GM19438 (cell line): ENCODE results near the gene HIP1R.
"Not testable (repeated sequence)": the region's sequence is repeated elsewhere in the genome, so short reads cannot be mapped to it uniquely, and the experiment has no call there.

ENCODE experiments used
- ATAC-seq: cut with Tn5 transposase; IDR thresholded peaks from one replicate; pipeline ENCODE4 v1.9.1; 2021; ENCODE audit warnings: low read depth; ENCODE audit not compliant: unreplicated experiment

HIP1R gene, protein sequence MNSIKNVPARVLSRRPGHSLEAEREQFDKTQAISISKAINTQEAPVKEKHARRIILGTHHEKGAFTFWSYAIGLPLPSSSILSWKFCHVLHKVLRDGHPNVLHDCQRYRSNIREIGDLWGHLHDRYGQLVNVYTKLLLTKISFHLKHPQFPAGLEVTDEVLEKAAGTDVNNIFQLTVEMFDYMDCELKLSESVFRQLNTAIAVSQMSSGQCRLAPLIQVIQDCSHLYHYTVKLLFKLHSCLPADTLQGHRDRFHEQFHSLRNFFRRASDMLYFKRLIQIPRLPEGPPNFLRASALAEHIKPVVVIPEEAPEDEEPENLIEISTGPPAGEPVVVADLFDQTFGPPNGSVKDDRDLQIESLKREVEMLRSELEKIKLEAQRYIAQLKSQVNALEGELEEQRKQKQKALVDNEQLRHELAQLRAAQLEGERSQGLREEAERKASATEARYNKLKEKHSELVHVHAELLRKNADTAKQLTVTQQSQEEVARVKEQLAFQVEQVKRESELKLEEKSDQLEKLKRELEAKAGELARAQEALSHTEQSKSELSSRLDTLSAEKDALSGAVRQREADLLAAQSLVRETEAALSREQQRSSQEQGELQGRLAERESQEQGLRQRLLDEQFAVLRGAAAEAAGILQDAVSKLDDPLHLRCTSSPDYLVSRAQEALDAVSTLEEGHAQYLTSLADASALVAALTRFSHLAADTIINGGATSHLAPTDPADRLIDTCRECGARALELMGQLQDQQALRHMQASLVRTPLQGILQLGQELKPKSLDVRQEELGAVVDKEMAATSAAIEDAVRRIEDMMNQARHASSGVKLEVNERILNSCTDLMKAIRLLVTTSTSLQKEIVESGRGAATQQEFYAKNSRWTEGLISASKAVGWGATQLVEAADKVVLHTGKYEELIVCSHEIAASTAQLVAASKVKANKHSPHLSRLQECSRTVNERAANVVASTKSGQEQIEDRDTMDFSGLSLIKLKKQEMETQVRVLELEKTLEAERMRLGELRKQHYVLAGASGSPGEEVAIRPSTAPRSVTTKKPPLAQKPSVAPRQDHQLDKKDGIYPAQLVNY

DNA sequence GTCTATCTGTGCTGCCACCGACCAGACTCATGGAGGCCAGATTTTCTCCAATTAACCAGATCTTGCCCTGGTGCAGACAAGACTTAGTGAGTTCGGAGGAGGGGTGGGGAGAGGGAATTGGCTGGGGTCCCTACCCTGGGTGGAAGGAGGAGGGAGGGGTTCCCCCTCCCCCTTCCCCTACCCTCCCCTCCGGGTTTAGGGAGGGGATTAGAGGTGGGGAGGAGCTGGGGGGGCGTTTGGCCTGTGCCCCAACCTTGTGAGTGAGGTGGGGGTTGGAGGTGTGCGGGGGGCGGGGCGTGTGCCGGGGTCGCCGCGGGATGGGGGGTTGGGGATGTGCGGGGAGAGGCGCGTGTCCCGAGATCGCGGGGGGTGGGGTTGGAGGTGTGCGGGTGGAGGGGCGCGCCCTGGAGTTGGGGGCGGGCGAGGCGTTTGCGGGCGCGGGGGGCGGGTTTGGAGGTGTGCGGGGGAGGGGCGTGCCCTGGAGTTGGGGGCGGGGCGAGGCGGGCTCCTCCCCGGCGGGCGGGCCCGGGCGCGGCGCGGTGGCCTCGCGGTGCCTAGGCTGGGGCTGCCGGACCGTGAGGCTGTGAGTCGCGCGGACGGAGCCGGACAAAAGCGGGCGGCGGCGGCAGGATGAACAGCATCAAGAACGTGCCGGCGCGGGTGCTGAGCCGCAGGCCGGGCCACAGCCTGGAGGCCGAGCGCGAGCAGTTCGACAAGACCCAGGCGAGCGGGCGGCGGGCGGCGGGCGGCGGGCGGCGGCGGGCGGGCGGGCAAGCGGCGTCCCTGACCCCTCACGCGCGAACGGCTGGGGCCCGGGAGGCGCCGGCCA lies at the start of gene HIP1R:
TSS of gene HIP1R (plus strand) at position 537 of the 829 bp plus-strand sequence. CDS start at position 631, 94 bp downstream.
- no peak for ATAC-seq

DNA sequence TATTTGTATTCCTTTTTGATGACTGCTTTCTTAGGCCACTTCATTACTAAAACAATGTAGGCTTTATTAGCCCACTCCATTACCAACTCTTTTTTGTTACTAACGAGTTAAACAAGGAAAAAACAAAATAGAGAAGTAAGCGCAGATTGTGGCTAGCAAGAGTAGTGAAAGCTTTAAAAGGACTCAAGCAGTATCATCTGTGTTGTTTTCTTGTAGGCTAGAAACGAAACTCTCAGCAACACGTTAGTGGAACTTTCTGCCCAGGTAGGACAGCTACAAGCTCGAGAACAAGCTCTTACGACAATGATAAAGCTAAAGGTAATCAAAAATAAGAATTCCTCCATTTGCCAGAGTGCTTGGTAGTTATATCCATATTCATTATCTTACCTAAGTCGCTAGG lies 49.8 kb upstream of the HIP1R start:
- no peak for ATAC-seq

DNA sequence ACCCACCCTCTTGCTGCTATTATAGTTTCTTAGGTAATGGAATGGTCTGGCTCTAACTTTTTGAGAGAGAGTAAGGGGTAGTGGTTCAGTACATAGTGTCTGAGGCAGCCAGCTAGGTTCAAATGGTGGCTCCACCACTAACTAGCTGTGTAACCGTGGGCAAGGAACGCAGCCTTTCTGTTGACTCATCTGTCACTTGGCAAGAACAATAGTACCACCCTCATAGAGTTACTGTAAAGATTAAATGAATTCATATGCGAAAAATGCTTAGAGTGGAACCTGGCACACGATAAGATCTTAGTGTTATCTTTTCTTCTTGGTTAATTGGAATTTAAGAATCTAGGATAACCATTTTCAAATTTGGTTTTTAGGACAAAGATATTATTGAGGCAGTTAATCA lies 46.9 kb upstream of the HIP1R start:
- no peak for ATAC-seq

DNA sequence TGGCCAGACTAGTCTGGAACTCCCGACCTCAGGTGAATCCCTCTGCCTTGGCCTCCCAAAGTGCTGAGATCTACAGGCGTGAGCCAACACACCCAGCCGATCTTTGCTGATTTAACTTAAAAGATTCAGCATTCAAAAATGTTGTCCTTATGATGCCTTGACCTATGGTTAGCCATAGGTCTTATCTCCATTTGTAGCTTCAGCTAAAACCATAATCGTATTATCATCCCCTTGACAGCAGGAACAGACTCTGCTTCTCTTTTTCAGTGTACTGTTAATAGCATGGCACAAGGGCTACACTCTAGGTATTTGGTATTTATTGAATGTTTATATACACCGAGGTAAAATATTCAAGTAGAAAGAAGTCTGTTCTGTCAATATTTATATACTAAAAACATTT lies 45.6 kb upstream of the HIP1R start:
- no peak for ATAC-seq

DNA sequence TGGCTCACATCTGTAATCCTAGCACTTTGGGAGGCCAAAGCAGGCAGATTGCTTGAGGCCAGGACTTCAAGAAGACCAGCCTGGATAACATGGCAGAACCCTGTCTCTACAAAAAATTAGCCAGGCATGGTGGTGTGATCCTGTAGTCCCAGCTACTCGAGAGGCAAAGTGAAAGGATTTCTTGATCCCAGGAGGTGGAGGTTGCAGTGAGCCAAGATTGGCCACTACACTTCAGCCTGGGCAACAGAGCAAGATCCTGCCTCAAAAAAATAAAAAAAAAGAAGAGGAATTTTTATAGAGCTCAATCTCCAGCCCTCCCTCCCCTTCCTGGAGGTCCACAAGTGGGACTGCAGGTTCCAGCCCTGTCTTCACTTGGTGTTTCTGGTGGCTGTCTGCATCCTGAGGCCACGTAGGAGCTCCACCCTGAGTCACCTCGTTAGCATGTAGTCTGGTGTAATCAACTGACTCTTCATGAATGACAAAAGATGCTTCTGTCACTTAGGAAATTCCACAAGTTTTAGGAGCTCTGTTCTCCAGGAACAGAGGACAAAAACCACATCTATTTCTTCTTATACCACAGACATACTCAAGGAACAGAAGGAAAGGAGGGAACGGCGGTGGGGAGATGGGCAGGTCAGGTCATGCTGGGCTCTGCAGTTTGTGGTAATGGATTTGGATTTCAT lies 44.7 kb upstream of the HIP1R start:
- no peak for ATAC-seq

DNA sequence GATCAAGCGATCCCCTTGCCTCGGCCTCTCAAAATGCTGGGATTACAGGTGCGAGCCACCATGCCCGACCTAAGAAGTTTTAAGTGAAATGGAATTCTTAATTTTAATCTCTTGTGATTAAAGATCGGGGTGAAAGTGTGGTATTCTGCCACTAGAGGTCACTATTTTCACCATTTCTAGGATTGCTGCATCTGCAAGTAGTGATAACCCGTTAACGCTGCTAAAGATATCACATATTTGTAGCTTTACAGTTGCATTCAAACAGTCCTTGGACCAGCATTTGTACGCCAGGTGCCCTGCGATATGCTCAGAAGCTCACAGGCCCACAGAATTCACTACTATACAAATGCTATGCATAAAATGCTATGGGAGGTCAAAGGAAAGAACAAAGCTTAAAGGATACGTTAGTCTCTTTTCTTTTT lies 41.6 kb upstream of the HIP1R start:
- no peak for ATAC-seq

DNA sequence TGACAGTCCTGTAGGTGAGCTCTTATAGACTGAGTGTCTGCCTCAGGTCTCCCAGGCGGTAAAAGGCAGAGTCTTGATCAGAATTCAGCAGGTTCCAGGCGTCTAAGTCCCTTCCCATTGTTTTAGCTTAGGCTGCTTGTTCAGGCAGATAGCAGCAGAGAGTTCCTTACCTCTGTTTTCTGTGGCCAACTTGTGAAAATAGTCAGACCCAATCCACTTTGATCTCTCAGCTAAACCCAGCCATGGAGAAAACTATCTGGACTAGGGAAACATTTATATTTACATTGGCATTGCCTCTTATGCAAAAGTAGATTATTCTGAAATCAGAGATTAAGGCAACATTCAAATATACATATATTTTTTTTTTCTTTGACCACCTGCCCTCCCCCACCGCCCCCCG lies 39.5 kb upstream of the HIP1R start:
- ATAC-seq: no peak

DNA sequence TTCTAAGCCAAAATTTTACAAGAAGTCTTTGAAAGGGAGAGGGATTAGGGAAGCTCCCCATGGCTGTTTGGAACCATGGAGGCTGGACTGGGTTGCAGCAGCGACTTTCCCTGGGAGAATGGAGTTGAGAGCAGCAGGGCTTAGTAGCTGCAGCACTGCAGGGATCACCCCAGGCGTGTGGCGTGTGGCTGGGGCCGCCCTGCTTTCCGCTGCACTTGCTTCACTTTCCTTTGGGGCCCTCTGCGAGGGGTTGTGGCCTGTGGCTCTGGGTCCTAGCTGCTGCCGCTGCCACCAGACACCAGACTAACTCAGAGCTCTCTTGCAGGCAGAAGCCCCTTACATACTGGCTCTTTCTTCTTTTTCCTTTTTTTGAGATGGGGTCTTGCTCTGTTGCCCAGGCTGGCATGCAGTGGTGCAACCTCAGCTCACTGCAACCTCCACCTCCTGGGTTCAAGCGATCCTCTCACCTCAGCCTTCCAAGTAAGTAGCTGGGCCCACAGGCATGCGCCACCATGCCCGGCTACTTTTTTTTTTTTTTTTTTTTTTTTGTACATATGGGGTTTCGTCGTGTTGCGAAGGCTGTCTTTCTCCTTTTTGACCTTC lies 35.5 kb upstream of the HIP1R start:
- ATAC-seq: no peak

DNA sequence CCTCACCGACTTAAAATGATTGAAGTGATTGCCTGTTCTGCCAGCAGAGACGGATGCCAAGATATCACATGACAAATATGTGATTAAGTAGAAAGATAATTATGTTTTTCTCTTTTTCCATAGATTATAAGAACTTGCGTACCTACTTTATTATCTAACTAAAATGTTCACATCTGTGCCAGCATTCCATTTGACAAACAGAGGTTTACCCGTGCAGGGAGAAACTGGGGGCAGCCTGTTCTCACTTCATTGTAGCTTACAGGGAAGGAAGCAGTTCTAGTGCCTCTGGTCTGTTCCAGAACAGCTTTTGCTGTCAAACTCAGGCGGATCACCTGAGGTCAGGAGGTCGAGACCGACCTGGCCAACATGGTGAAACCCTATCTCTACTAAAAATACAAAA lies 31.3 kb upstream of the HIP1R start:
- no peak for ATAC-seq

DNA sequence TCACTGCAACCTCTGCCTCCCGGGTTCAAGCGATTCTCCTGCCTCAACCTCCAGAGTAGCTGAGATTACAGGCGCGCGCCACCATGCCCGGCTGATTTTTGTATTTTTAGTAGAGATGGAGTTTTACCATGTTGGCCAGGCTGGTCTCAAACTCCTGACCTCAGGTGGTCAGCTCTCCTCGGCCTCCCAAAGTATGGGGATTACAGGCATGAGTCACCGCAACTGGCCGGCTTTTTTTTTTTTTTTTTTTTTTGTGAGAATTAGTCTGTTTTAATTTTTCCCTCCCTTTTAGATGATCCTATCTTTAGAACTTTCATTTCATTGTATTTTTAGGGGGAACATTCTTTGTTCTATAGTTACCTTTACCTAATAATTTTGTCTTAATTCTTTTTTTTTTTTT lies 30.3 kb upstream of the HIP1R start:
- not testable (repeated sequence) for ATAC-seq

DNA sequence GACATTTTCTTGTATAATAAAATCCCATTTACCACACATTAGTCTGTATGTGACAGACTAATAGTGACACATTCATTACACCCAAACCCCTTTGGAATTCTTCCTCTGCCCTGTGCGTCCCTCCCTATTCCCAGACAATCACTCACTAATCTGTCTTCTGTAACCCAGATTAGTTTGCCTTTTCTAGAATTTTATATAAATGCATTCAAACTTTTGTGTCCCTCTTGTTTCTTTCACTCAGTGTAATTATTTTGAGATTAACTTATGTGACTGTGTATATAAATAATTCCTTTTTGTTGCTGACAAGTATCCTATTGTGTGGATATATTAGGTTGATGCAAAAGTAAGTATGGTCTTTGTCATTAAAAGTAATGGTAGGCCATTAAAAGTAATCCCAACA lies 27.6 kb upstream of the HIP1R start:
- no peak for ATAC-seq

DNA sequence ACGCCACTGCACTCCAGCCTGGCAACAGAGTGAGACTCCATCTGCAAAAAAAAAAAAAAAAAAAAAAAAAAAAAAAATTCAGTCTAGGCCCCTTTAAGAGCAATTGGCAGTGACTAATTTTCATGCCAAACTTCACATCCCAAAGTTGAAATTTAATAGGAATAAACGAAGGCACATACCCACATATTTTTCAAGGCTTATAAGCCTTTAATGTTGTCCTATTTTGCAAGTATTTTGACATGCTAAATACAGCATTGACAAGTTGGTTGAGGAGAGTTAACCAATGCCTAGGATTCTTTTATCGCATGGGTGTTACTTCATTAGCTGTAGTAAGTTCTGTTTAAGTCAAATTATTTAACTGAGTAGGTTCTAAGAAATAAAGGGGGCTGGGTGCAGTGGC lies 23.5 kb upstream of the HIP1R start:
- no peak for ATAC-seq

DNA sequence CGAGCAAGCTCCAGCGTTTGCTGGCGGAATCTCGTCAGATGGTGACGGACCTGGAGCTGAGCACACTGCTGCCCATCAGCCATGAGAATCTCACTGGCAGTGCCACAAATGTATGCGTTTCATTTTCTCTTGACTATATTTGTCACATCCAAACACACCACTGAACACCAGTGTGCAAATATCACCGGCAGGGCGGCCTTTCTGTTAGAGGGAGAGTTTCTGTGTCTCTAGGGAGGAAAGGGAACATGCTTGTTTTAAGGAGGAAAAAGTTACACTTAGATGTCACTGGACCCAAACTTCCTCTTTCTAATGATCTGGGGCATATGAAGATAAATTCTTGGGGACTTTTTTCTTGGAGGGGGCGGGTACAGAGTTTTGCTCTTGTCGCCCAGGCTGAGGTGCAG lies 21.9 kb upstream of the HIP1R start:
- no peak for ATAC-seq

DNA sequence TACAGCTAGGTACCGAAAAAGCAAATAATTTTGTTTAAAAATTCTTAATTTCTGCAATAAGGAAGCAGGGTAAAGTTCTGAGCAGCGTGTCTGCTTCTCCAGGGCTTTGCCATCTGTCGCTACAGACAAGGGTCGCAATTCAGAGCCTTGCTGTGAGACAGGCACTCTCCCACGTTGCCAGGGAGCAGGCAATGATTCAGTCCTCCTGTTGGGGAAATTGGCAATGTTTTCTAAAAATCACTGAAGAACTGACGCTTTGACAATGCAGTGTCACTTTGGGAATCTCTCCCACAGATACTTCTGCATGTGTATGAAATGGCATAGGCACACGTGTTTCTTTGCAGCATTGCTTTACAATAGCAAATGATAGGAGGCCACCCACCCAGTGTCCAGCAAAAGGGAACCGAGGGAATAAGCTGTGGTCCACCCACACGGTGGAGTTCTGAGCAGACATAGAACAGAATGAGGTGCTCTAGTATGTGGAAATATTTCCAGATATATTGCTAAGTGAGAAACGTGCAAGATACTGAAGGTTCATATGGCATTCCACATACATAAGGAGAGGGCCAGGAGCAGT lies 16.0 kb upstream of the HIP1R start:
- ATAC-seq: no peak

DNA sequence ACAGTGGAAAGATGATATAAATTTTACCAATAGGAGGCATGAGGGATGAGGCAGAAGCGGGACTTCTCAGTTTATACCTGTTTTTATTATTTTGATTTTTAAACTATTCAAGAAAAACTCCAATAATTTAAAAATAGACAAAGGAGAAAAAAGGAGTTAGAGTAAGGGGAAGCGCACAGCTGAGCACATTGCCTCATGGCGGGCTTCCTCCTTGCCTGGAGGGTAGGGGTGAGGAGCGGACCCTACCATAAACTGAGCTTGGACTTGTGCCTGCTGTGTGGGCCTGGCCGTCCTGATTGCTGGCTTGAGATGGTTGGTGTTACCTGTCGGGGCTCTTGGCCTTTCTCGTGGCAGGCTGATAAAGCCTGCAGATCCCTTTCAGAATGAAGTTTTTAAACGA lies 15.1 kb upstream of the HIP1R start:
- ATAC-seq: no peak

DNA sequence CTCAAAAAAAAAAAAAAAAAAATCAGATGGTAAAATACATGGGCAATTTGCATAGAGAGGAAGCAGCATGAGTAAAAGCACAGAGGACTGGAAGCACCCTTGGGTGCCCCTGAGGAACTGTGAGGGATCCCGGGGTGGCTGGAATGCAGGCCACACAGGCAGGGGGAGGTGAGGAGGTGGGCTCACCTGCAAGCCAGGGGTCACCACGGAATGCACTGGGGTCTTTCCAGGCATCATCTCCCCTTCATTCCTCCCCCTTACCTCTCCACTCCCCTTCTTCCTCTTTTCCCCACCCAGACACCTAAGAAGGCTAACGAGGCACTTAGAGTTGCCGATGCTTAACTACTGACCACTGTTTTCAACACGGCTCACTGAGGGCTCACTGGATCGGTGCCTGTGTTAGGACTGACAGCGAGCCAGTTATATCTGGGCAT lies 14.4 kb upstream of the HIP1R start:
- ATAC-seq: peak; percentile 62

DNA sequence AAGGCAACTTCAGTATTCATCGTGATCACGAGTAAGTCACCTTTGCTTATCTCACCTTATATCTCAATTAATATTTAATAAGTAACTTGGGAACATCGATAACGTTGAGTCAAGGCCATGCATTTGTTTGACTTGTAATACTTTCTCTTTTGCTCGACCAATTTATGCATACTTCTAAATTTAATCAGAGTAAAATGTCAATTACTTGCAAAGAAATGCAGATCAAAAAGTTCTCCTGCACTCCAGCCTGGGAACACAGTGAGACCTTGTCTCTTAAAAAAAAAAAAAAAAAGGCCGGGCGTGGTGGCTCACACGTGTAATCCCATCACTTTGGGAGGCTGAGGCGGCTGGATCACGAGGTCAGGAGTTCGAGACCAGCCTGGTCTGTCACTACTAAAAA lies 11.8 kb upstream of the HIP1R start:
- no peak for ATAC-seq

DNA sequence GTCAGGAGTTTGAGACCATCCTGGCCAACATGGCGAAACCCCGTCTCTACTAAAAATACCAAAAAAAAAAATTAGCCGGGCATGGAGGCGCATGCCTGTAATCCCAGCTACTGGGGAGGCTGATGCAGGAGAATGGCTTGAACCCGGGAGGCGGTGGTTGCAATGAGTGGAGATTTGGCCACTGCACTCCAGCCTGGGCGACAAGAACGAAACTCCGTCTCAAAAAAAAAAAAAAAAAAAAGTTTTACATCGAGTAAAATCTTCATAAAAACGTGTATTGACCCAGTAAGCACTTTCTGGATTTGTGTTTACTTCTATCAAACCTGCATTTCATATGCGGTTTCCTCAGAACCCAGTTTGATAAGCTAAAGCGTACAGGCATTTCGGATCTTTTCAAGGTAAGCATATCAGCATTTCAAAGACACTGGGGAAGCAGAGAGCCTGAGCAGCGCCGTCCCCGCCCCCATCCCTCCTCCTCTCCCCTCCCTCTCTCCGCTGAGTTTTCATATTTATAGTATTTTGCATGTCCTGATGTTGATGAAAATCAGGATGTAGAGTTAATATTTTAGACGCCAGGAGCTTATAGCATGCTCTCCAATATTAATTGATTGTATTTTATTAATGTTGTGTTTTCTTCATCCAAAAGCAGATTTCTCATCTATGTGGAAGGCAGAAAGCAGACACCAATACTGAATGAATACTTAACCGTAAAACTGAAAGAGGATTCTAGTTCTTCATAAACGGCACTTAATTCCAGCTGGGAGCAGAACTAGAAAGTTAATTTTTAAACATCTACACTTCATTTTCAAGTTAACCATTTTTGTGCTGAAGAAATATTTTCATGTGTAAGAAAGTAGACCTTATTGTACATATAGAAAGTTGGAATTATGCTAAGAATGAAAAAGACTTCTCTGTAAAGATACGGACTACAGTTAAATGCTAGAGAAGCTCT lies 9.2 kb upstream of the HIP1R start:
- ATAC-seq: no peak
